NCI-H2227 treated with DMSO at 0.1 percent for 48 hours (cell line): Measurements from ENCODE around the gene PKP3.
"Not testable (repeated sequence)": the region's sequence is repeated elsewhere in the genome, so short reads cannot be mapped to it uniquely, and the experiment has no call there.

Experiments
- DNase-seq: peaks from one replicate; lab custom pipeline; 2025; lab: John Stamatoyannopoulos, UW

Gene PKP3

GRCh38 chr11:412641-413119 is 18.7 kb downstream of the PKP3 start:
- no peak for DNase-seq

GRCh38 chr11:413120-414081 is 19.4 kb downstream of the PKP3 start:
- DNase-seq: no peak

GRCh38 chr11:414318-414857 is 20.4 kb downstream of the PKP3 start:
- DNase-seq: no peak

- no peak for DNase-seq
Measured at GRCh38 chr11:415640-416041, 21.6 kb downstream of the PKP3 start.

GRCh38 chr11:416051-416756 is 22.2 kb downstream of the PKP3 start:
- no peak for DNase-seq

- peak; percentile 6 for DNase-seq
Measured at GRCh38 chr11:416757-417621, 23.0 kb downstream of the PKP3 start.

- DNase-seq: no peak
Measured at GRCh38 chr11:417652-418342, 23.8 kb downstream of the PKP3 start.

- no peak for DNase-seq
Measured at GRCh38 chr11:418343-419247, 24.6 kb downstream of the PKP3 start.

GRCh38 chr11:419248-420005 is 25.4 kb downstream of the PKP3 start:
- DNase-seq: no peak

- no peak for DNase-seq
Measured at GRCh38 chr11:420054-420910, 26.3 kb downstream of the PKP3 start.

GRCh38 chr11:420911-421321 is 26.9 kb downstream of the PKP3 start:
- no peak for DNase-seq

GRCh38 chr11:422249-422656 is 28.2 kb downstream of the PKP3 start:
- no peak for DNase-seq

GRCh38 chr11:424232-424631 is 30.2 kb downstream of the PKP3 start:
- DNase-seq: no peak

- DNase-seq: not testable (repeated sequence)
Measured at GRCh38 chr11:424766-425165, 30.8 kb downstream of the PKP3 start.

GRCh38 chr11:425301-425700 is 31.3 kb downstream of the PKP3 start:
- DNase-seq: no peak

GRCh38 chr11:426851-427250 is 32.8 kb downstream of the PKP3 start:
- DNase-seq: no peak

- no peak for DNase-seq
Measured at GRCh38 chr11:428295-428694, 34.3 kb downstream of the PKP3 start.

GRCh38 chr11:429391-429790 is 35.4 kb downstream of the PKP3 start:
- DNase-seq: no peak
